Right renal pelvis (tissue), 4 donors: ENCODE data around the gene DAW1. TPM values are rescaled to one million over a fixed set of nuclear protein-coding genes. Genes with fewer than 3 reads are reported as not detected.
A peak's percentile ranks its signal among the peaks of the same experiment; 100 is the strongest.

Experiments used
- DNase-seq, 4 donors: peaks; one replicate each; pipeline ENCODE4 v3.0.0-alpha.2; 2013; ENCODE audit warnings: low read depth in 4 of 4, low spot score in 3 of 4, missing footprints in 1 of 4
- polyA plus RNA-seq, 4 donors: library from polyadenylated mRNA; unstranded; fragments of 120-200 nt; gene quantifications; one replicate each; pipeline ENCODE4 v1.2.1, GENCODE V29; 2013; ENCODE audit not compliant: insufficient read length in 4 of 4

DAW1 gene
- polyA plus RNA-seq, 4 donors: 0.50 to 0.67 (median 0.60) TPM

GRCh38 chr2:227860221-227860641 lies 11.2 kb upstream of the DAW1 start:
- DNase-seq: no peak

GRCh38 chr2:227861011-227861410 lies 10.4 kb upstream of the DAW1 start:
- no peak for DNase-seq

GRCh38 chr2:227862227-227862740 lies 9.1 kb upstream of the DAW1 start:
- DNase-seq: peak in 3 of 4 donors; percentile 15 to 39 (median 20)

GRCh38 chr2:227862741-227863588 lies 8.5 kb upstream of the DAW1 start:
- no peak for DNase-seq

- DNase-seq: no peak
These were observed 7.2 kb upstream of the DAW1 start for GRCh38 chr2:227864161-227864756.

- no peak for DNase-seq
These were observed 6.1 kb upstream of the DAW1 start for GRCh38 chr2:227865291-227865690.

GRCh38 chr2:227867386-227867785 lies 4.0 kb upstream of the DAW1 start:
- no peak for DNase-seq

GRCh38 chr2:227870710-227871374 lies 589 bp upstream of the DAW1 start:
- DNase-seq: no peak

GRCh38 chr2:227872676-227873075 lies 1.2 kb downstream of the DAW1 start:
- no peak for DNase-seq

GRCh38 chr2:227876300-227876801 lies 4.9 kb downstream of the DAW1 start:
- no peak for DNase-seq

- no peak for DNase-seq
These were observed 6.2 kb downstream of the DAW1 start for GRCh38 chr2:227877421-227878310.

GRCh38 chr2:227880460-227880859 lies 9.0 kb downstream of the DAW1 start:
- no peak for DNase-seq

GRCh38 chr2:227881866-227882517 lies 10.6 kb downstream of the DAW1 start:
- DNase-seq: no peak

GRCh38 chr2:227884511-227884947 lies 13.1 kb downstream of the DAW1 start:
- DNase-seq: peak; percentile 20 to 34 (median 25)

GRCh38 chr2:227886149-227886548 lies 14.7 kb downstream of the DAW1 start:
- DNase-seq: no peak

GRCh38 chr2:227888289-227888688 lies 16.9 kb downstream of the DAW1 start:
- DNase-seq: no peak

- DNase-seq: no peak
These were observed 17.9 kb downstream of the DAW1 start for GRCh38 chr2:227889336-227889735.

- peak in 2 of 4 donors; percentile 22 to 30 for DNase-seq
These were observed 19.2 kb downstream of the DAW1 start for GRCh38 chr2:227890495-227891079.

GRCh38 chr2:227891673-227892072 lies 20.2 kb downstream of the DAW1 start:
- no peak for DNase-seq
